Activated T-cell treated with anti-CD3 and anti-CD28 coated beads for 1 hour (primary cell): ENCODE data around the gene ABTB1.
"Not testable (repeated sequence)": the region's sequence is repeated elsewhere in the genome, so short reads cannot be mapped to it uniquely, and the experiment has no call there.

Experiments used
- DNase-seq: peaks from one replicate; pipeline ENCODE4 v3.0.0-alpha.2; 2020; ENCODE audit warnings: low read depth

The ABTB1 gene

GRCh38 chr3:127650236-127650635 lies 22.5 kb upstream of the ABTB1 start:
- DNase-seq: no peak

- DNase-seq: no peak
These were observed 21.1 kb upstream of the ABTB1 start for GRCh38 chr3:127651516-127652172.

DNA sequence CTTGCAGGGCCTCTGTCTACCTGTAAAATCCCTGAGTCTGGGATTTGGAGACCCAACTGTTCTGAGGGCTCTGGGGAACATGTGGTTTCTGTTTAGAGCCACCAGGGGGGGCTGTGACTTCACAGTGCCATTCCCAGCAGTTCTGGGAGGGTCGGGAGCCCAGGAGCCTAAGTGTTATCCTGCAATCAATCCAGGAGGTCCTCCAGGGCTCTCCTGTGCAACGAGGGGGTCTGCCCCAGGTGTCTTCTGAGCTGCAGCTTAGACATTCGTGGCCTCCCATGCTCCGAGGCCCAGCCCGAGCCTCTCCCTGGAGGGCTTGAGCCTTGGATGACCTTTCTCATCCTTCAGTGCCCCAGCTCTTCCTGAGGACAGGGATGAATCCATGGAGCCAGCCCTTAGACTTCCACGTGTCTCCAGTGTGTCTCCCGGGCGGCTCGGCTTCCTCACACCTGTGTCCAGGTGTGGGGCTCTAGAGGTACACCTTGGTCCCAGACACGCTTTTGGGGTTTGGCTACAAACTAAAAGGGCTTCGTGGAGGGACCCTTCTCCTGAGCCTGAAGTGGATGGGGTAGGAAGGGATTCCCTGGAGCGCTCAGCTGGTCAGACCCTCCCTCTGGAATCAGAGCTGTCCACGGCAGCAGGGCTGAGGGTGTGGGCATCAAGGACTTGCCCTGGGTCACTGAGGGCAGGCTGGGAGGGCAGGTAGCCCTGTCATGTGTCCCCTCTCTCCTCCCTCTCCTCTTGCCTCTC lies 20.3 kb upstream of the ABTB1 start:
- DNase-seq: no peak

- DNase-seq: no peak
These were observed 18.4 kb upstream of the ABTB1 start for GRCh38 chr3:127654374-127654773.

DNA sequence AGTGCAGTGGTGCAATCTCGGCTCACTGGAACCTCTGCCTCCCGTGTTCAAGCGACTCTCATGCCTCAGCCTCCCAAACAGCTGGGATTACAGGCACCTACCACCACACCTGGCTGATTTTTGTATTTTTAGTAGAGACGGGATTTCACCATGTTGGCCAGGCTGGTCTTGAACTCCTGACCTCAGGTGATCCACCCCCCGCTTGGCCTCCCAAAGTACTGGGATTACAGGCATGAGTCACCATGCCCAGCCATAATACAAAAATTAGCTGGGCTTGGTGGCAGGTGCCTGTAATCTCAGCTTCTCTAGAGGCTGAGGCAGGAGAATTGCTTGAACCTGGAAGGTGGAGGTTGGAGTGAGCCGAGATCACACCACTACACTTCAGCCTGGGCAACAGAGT lies 17.8 kb upstream of the ABTB1 start:
- DNase-seq: not testable (repeated sequence)

- no peak for DNase-seq
These were observed 17.1 kb upstream of the ABTB1 start for GRCh38 chr3:127655641-127656040.

GRCh38 chr3:127656906-127657305 lies 15.8 kb upstream of the ABTB1 start:
- no peak for DNase-seq

GRCh38 chr3:127658234-127658633 lies 14.5 kb upstream of the ABTB1 start:
- DNase-seq: no peak

DNA sequence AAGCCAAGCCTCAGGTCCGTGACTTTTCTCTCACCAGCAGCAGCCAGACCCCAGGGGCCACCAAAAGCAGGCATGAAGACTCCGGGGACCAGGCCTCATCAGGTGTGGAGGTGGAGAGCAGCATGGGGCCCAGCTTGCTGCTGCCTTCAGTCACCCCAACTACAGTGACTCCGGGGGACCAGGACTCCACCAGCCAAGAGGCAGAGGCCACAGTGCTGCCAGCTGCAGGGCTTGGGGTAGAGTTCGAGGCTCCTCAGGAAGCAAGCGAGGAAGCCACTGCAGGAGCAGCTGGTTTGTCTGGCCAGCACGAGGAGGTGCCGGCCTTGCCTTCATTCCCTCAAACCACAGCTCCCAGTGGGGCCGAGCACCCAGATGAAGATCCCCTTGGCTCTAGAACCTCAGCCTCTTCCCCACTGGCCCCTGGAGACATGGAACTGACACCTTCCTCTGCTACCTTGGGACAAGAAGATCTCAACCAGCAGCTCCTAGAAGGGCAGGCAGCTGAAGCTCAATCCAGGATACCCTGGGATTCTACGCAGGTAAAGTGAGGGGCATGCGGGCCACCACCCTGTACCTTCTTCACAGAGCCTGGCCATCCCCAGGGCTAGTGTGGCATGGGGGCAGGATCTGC lies 12.0 kb upstream of the ABTB1 start:
- DNase-seq: no peak

DNA sequence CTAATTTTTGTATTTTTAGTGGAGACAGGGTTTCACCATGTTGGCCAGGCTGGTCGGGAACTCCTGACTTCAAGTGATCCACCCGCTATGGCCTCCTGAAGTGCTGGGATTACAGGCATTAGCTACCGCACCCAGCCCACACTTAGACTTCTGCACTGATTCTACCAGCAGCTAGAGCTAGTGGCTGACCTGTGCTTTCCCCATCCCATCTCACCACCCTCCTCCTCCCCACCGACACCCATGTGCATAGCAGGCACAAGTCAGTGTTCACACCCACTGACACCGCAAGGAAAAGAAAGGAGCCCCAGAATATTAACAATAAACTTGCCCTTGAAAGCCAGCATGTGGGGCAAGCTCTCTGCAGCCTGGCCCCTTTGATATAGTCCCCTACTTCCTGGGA lies 11.2 kb upstream of the ABTB1 start:
- no peak for DNase-seq

DNA sequence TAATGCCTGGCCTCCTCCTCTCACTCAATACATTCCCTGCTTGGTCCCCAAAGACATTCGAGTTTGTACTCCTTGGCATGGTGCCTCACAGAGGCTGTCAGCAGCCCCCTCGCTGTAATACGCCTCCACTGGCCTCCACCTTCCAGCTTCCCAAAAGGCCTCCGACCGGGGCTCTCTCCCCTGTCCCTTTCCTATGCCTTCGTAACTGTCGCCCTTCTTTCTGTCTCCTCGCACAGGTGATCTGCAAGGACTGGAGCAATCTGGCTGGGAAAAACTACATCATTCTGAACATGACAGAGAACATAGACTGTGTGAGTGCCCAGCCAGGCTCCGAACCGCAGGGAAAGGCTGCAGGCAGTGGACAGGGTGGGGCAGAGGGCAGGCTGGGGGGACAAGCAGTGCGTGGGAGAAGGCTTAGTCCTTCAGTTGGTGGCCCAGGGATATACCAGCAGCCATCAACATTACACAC lies 10.7 kb upstream of the ABTB1 start:
- DNase-seq: no peak

DNA sequence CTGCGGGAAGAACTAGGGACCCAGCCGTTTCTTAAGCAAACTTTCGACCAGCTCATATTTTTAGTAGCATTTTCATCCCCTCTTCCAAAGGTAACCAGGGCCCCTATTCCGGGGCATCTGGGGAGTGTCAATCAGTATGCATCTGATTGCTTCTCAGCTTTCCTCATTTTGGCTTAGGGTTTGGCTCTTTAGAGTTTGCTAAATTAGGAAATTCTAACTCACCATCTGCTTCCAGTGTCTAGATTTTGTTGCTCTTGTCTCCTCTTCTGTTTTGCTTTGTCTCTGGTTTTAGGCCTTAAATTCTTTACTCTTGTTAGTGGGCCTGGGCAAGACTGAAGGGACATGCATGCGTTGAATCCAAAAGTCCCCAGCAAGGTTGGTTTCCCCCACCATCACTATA lies 9.6 kb upstream of the ABTB1 start:
- DNase-seq: no peak

- DNase-seq: no peak
These were observed 7.6 kb upstream of the ABTB1 start for GRCh38 chr3:127665165-127665564.

DNA sequence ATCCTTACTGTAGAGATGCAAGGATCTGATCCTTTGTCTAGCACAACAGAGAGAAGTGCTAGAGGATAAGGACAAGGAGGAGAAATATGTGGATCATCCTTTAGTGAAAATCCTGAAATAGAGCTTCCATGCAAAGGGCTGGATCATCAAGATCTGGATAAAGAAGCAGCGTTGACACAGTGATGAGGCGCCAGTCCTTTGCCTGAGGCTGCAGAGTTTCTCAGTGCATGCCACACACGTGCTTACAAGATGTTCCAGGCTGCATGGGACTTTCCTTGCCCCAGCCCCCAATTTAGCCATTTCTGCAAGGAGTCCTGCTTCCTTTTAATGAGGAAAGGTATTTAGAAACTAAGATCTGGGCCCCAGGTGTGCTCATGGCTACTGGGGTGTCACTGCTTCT lies 7.2 kb upstream of the ABTB1 start:
- no peak for DNase-seq

- no peak for DNase-seq
These were observed 6.1 kb upstream of the ABTB1 start for GRCh38 chr3:127666676-127667075.

- DNase-seq: no peak
These were observed 5.6 kb upstream of the ABTB1 start for GRCh38 chr3:127667119-127667681.

DNA sequence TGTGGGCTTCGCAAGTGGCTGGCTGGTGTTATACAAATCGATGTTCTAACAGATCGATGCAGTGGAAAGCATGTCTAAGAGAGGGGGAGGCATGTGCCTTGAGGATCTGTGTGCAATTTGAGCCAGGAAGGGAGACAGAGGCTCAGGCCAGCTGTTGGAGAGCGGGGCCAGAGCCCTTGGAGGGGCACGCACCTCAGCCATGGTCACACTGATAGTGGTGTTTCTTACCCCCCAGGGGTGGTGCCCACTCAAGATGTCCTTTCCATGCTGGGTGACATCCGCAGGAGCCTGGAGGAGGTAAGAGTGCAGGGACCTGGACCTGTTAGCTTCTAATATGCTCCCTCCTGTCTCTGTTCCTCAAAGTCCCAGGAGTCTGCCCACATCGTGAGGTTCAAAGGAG lies 3.8 kb upstream of the ABTB1 start:
- no peak for DNase-seq

DNA sequence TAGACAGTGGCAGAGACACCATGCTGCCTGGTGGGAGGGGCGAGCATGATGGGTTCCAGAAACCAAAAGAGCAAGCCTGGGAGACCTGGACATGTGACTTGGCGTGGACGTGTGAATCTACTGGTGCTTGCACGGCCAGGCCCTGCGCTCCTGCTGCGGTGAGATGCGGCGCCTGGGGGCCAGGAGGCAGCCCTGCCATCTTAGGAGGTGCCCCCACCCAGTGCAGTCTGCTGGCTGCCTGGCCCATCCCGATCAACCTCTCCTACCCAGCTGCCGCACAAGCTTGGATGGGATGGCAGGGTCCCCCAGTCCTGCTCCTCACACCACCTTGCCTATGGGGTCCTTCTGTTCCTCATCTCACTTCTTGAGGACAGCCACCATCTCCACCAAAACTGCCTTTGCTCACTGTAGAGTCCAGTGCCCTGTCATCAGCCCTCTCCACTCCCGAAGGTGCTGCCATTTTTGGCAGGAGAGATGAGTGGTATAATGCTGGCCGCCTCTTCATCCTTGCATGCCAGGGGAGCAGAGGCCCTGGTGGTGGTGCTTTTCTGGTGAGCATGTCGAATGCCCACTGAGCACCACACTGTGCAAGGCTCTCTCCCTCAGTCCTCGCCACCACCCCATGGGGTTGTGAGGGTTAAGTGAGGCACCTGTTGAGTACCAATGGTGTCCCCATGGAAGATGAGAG lies 3.1 kb upstream of the ABTB1 start:
- DNase-seq: no peak

DNA sequence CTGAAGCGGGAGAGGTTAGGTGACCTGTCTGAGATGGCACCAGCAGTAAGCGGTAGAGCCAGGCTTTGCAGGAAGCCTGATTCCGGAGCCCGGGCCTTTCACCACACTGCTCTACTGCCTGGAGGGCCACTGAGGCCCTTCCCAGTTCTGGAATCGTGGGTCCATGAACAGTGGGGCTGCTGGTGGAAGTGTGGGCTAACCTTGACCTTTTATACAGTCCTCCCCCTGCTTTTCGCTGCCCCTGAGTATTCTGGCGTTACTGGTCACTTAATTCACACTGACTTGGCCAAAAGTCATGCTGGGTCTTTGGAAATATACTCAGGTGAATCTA lies 2.6 kb upstream of the ABTB1 start:
- no peak for DNase-seq

- DNase-seq: no peak
These were observed 1.8 kb upstream of the ABTB1 start for GRCh38 chr3:127670761-127671522.

- DNase-seq: no peak
These were observed 976 bp upstream of the ABTB1 start for GRCh38 chr3:127671523-127672428.
